Osteocyte (in vitro differentiated cells): ENCODE measurements around the gene AKAP8. TPM values are rescaled to one million over a fixed set of nuclear protein-coding genes. Genes with fewer than 3 reads are reported as not detected.
A peak's percentile ranks its signal among the peaks of the same experiment; 100 is the strongest.

ENCODE experiments used
- DNase-seq: peaks from one replicate; pipeline ENCODE4 v3.0.0; 2021; ENCODE audit warnings: mixed read lengths; ENCODE audit not compliant: unreplicated experiment; ENCODE audit errors: extremely low spot score
- H3K27ac Mint-ChIP-seq: one replicate; pipeline ENCODE4 v1.8.0; 2021; ENCODE audit warnings: mild to moderate bottlenecking, mixed read lengths; ENCODE audit not compliant: unreplicated experiment
- H3K27me3 Mint-ChIP-seq: one replicate; pipeline ENCODE4 v1.8.0; 2021; ENCODE audit warnings: mixed read lengths; ENCODE audit not compliant: unreplicated experiment
- H3K36me3 Mint-ChIP-seq: one replicate; pipeline ENCODE4 v1.8.0; 2021; ENCODE audit warnings: mixed read lengths; ENCODE audit not compliant: unreplicated experiment
- H3K4me1 Mint-ChIP-seq: one replicate; pipeline ENCODE4 v1.8.0; 2021; ENCODE audit warnings: mixed read lengths; ENCODE audit not compliant: unreplicated experiment
- H3K4me3 Mint-ChIP-seq: one replicate; pipeline ENCODE4 v1.8.0; 2021; ENCODE audit warnings: mild to moderate bottlenecking, moderate library complexity, mixed read lengths; ENCODE audit not compliant: unreplicated experiment
- H3K9me3 Mint-ChIP-seq: one replicate; pipeline ENCODE4 v1.8.0; 2021; ENCODE audit warnings: mixed read lengths; ENCODE audit not compliant: unreplicated experiment
- total RNA-seq: library from RNA; stranded (reverse); gene quantifications from 2 replicates; pipeline ENCODE4 v1.2.1, GENCODE V29; 2021
- TF ChIP-seq, protein P1 (sequence below): fragments of 200-600 bp; sonication (generic); IDR thresholded peaks from 2 replicates; pipeline ENCODE4 v1.5.0; 2021; ENCODE audit warnings: antibody characterized with exemption, mild to moderate bottlenecking, moderate library complexity

AKAP8 gene
- total RNA-seq, 1 donor from 2014 or later: 34.2 TPM

DNA sequence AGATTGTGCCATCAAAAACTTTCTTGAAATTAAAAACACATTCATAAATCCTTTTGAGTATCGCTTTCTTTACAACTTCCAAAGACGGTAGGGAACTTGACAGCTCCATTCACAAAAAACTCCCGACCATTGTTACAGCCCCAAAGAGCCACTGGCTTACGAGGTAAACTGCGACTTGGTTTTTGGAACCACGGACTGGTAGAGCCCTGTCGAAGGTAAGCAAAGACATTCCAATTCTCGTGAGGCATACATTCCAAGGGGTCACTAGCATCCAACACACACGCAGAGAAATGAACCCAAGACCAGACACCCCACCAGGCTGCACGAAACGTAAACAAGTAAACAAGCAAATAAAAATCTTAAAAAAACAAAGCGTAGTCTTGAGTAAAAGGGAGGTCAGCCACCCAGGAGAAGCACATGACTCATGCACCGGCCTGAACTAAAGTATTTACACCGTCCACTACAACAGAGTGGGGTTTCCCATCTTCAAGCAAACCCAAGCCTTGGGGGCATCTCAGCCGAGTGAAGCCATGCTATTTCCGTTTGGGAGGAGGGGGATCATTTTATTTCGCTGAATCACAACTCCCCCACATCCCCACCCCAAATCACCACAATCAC is 48.7 kb downstream of the AKAP8 start:
- no peak for DNase-seq
- no peaks in the 10 kb centered on the region for H3K9me3 Mint-ChIP-seq
- no peaks in the 10 kb centered on the region for H3K27me3 Mint-ChIP-seq

DNA sequence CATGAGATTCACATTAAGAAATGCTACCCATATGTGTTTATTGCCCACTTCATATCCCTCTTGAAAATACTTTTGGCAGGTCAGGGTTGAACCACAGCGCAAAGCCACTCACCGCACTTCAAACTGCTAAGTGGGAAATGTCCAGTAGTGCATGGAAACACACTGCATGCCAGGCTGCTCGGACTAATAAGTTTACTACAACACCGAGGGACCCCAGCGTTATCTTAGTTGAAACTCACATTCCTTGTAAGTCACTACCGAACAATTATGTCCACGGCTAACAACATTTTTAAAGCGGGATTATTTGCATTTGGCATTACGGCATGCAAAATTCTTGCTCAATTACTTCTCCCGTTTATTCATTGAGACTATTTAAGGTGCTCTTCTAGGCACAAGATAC is 51.3 kb downstream of the AKAP8 start:
- no peak for DNase-seq
- H3K27me3 Mint-ChIP-seq: no peaks in the 10 kb centered on the region
- H3K4me1 Mint-ChIP-seq: peaks cover 80% of the 10 kb centered on the region
- H3K36me3 Mint-ChIP-seq: peaks cover 2% of the 10 kb centered on the region
- no peak overlapping the region for H3K4me3 Mint-ChIP-seq
- TF ChIP-seq, protein P1, sequence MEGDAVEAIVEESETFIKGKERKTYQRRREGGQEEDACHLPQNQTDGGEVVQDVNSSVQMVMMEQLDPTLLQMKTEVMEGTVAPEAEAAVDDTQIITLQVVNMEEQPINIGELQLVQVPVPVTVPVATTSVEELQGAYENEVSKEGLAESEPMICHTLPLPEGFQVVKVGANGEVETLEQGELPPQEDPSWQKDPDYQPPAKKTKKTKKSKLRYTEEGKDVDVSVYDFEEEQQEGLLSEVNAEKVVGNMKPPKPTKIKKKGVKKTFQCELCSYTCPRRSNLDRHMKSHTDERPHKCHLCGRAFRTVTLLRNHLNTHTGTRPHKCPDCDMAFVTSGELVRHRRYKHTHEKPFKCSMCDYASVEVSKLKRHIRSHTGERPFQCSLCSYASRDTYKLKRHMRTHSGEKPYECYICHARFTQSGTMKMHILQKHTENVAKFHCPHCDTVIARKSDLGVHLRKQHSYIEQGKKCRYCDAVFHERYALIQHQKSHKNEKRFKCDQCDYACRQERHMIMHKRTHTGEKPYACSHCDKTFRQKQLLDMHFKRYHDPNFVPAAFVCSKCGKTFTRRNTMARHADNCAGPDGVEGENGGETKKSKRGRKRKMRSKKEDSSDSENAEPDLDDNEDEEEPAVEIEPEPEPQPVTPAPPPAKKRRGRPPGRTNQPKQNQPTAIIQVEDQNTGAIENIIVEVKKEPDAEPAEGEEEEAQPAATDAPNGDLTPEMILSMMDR: no peak
- no peaks in the 10 kb centered on the region for H3K9me3 Mint-ChIP-seq
- H3K27ac Mint-ChIP-seq: peak overlapping the region; percentile 7

More for the DNA sequence above, 48.7 kb downstream of the AKAP8 start:
- Mint-ChIP-seq H3K4me3 (peak overlapping the region; percentile 96), H3K27ac (peak overlapping the region; percentile 97), H3K36me3 (peaks cover 2% of the 10 kb centered on the region), H3K4me1 (peaks cover 55% of the 10 kb centered on the region)
- TF ChIP-seq, protein P1: no peak

DNA sequence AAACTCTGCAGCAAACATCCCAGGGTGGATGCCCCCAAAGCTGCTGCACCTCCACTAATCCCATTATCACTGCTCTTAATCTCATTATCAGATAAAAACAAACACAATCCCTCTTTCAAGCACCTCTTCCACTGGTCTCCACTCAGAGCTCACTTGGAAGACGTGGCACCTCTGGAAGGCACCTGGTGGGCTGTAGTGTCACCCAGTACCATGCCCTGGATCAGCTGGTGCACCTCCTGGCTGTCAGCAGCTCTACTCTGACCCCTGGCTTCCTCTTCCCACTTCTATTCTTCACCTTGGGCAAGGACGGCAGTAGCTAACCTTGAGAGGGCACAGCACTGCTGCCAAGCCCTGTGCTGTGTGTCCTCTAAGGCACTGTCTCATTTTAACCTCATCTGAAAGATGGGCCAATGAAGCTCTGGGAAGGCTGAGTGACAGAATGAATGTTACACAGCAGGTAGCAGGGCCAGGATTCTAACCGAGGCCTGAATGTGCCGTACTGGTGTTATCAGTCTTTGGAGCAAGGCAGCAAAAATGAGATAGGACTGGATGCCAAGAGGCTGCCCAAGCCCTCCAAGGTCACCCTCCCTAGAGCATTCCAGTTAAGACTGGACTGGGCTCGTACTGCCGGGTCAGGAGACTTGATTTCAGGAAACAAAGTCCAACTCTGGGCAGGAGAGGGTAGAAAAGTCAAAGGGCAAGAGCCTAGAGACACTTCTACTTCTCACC is 54.6 kb downstream of the AKAP8 start:
- peak overlapping the region; percentile 64 for H3K27ac Mint-ChIP-seq
- H3K27me3 Mint-ChIP-seq: no peaks in the 10 kb centered on the region
- peaks cover 92% of the 10 kb centered on the region for H3K4me1 Mint-ChIP-seq

GRCh38 chr19:15323496-15324235 is 55.9 kb downstream of the AKAP8 start:
- Mint-ChIP-seq H3K27me3 (no peaks in the 10 kb centered on the region), H3K36me3 (no peaks in the 10 kb centered on the region), H3K4me1 (peaks cover 91% of the 10 kb centered on the region), H3K4me3 (no peak overlapping the region), H3K27ac (peak overlapping the region; percentile 64), H3K9me3 (no peaks in the 10 kb centered on the region)
- TF ChIP-seq, protein P1: no peak
- DNase-seq: no peak

More for the DNA sequence above, 54.6 kb downstream of the AKAP8 start:
- peak overlapping the region; percentile 33 for H3K4me3 Mint-ChIP-seq
- no peak for DNase-seq
- no peaks in the 10 kb centered on the region for H3K9me3 Mint-ChIP-seq
- TF ChIP-seq, protein P1: no peak
- H3K36me3 Mint-ChIP-seq: no peaks in the 10 kb centered on the region

DNA sequence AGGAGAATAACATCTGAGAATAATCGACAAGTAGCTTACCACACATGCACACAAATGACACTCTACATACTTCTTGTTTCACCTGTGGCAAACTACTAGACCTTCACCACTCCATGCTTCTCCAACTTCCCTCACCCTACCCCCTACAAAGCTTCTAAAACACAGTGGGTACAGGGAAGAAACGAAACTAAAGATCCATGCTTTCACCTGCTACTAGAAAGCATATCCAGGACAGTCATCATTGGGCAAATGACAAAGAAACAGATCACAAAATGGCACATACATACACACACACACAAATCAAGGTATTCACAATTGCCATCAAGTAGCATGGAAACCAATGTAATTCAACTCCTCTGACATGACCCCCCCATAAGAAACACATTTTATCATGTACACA is 57.8 kb downstream of the AKAP8 start:
- Mint-ChIP-seq H3K36me3 (no peaks in the 10 kb centered on the region), H3K27ac (peak overlapping the region; percentile 88), H3K27me3 (no peaks in the 10 kb centered on the region), H3K4me3 (peak overlapping the region; percentile 43), H3K4me1 (peaks cover 91% of the 10 kb centered on the region), H3K9me3 (no peaks in the 10 kb centered on the region)
- TF ChIP-seq, protein P1: no peak
- no peak for DNase-seq
